ENCODE measurements around the gene COA4. TPM values are rescaled to one million over a fixed set of nuclear protein-coding genes. Genes with fewer than 3 reads are reported as not detected.

COA4 gene
- polyA plus RNA-seq, 3 donors from 2014 or later: 52.4 to 62.3 (median 57.0) TPM

- DNase-seq: no peak
- Mint-ChIP-seq H3K27me3 (ENCODE audit: low read depth in 3 of 3) (no peaks in the 10 kb centered on the region), H3K27ac (no peak overlapping the region), H3K9me3 (no peaks in the 10 kb centered on the region), H3K4me1 (no peaks in the 10 kb centered on the region), H3K4me3 (no peak overlapping the region), H3K36me3 (peaks cover 0 to 23% (median 21%) of the 10 kb centered on the region in 3 donors)
These were observed 24.6 kb downstream of the COA4 start for GRCh38 chr11:73852049-73852448.

- no peak overlapping the region for H3K4me3 Mint-ChIP-seq
- H3K4me1 Mint-ChIP-seq: no peaks in the 10 kb centered on the region
- H3K9me3 Mint-ChIP-seq: no peaks in the 10 kb centered on the region
- no peak overlapping the region for H3K27ac Mint-ChIP-seq
- peaks cover under 1 to 28% (median 25%) of the 10 kb centered on the region in 3 donors for H3K36me3 Mint-ChIP-seq
- no peak for DNase-seq
- no peaks in the 10 kb centered on the region for H3K27me3 Mint-ChIP-seq (ENCODE audit: low read depth in 3 of 3)
These were observed 25.4 kb downstream of the COA4 start for GRCh38 chr11:73851046-73851764.

- DNase-seq: no peak
- H3K4me1 Mint-ChIP-seq: no peaks in the 10 kb centered on the region
- H3K36me3 Mint-ChIP-seq: peaks cover 0 to 18% (median 4%) of the 10 kb centered on the region in 3 donors
- H3K4me3 Mint-ChIP-seq: no peak overlapping the region
- H3K27me3 Mint-ChIP-seq (ENCODE audit: low read depth in 3 of 3): peaks cover 0 to 2% (median 0%) of the 10 kb centered on the region in 3 donors
- H3K27ac Mint-ChIP-seq: no peak overlapping the region
- H3K9me3 Mint-ChIP-seq: no peaks in the 10 kb centered on the region
These were observed 37.6 kb downstream of the COA4 start for GRCh38 chr11:73839123-73839457.

- DNase-seq: no peak
- Mint-ChIP-seq H3K4me1 (no peaks in the 10 kb centered on the region), H3K9me3 (no peaks in the 10 kb centered on the region), H3K36me3 (peaks cover 0 to 20% (median 4%) of the 10 kb centered on the region in 3 donors), H3K27me3 (ENCODE audit: low read depth in 3 of 3) (peaks cover 0 to 2% (median 0%) of the 10 kb centered on the region in 3 donors), H3K27ac (no peak overlapping the region), H3K4me3 (no peak overlapping the region)
These were observed 38.1 kb downstream of the COA4 start for GRCh38 chr11:73838443-73839122.

GRCh38 chr11:73833067-73833466 is 43.6 kb downstream of the COA4 start:
- H3K36me3 Mint-ChIP-seq: peaks cover 12 to 27% (median 18%) of the 10 kb centered on the region in 3 donors
- H3K27me3 Mint-ChIP-seq (ENCODE audit: low read depth in 3 of 3): peaks cover 0 to 5% (median 4%) of the 10 kb centered on the region in 3 donors
- DNase-seq: no peak

GRCh38 chr11:73830261-73830660 is 46.4 kb downstream of the COA4 start:
- peaks cover 0 to 4% (median 4%) of the 10 kb centered on the region in 3 donors for H3K27me3 Mint-ChIP-seq (ENCODE audit: low read depth in 3 of 3)
- no peaks in the 10 kb centered on the region for H3K4me1 Mint-ChIP-seq
- peaks cover 14 to 37% (median 25%) of the 10 kb centered on the region in 3 donors for H3K36me3 Mint-ChIP-seq
- peak overlapping the region in 1 of 6 donors; percentile 16 for H3K27ac Mint-ChIP-seq
- no peaks in the 10 kb centered on the region for H3K9me3 Mint-ChIP-seq
- H3K4me3 Mint-ChIP-seq: no peak overlapping the region
- DNase-seq: no peak

More at GRCh38 chr11:73833067-73833466, 43.6 kb downstream of the COA4 start:
- Mint-ChIP-seq H3K27ac (no peak overlapping the region), H3K4me1 (no peaks in the 10 kb centered on the region), H3K9me3 (no peaks in the 10 kb centered on the region), H3K4me3 (no peak overlapping the region)

Other genes starting within 250 kb of the COA4 start
- gene PLEKHB1, start 230.3 kb downstream of the COA4 start, polyA plus RNA-seq: 10 to 100 TPM in 2 of 3 donors, 1 to 10 TPM in 1; 5.8 to 14.0 (median 10.6) TPM
- gene RAB6A, start 115.8 kb downstream of the COA4 start, polyA plus RNA-seq: 100 to 1,000 TPM; 127 to 162 (median 131) TPM
- 100 to 1,000 TPM in 1 of 3 donors, 10 to 100 TPM in 2; 55.8 to 106 (median 91.5) TPM for gene MRPL48, start 89.0 kb downstream of the COA4 start, polyA plus RNA-seq
- gene PAAF1, start 153 bp upstream of the COA4 start, polyA plus RNA-seq: 10 to 100 TPM; 10.7 to 21.5 (median 14.0) TPM
- gene DNAJB13, start 74.2 kb upstream of the COA4 start, polyA plus RNA-seq: not detected
- 1,000 to 10,000 TPM; 1,092 to 2,060 (median 1,799) TPM for gene UCP2, start 106.0 kb upstream of the COA4 start, polyA plus RNA-seq
- gene UCP3, start 132.2 kb upstream of the COA4 start, polyA plus RNA-seq: 1 to 10 TPM in 1 of 3 donors, under 1 TPM in 2; 0.41 to 1.3 (median 0.52) TPM